NCI-H2227 (cell line): ENCODE results near the gene CACNA1C.

Experiments used
- DNase-seq: peaks from one replicate; lab custom pipeline; 2025; ENCODE audit not compliant: unreplicated experiment; lab: John Stamatoyannopoulos, UW

CACNA1C gene

GRCh38 chr12:2167231-2167630, 114.4 kb downstream of the CACNA1C start:
- no peak for DNase-seq

GRCh38 chr12:2168808-2169207, 116.0 kb downstream of the CACNA1C start:
- DNase-seq, result no peak

GRCh38 chr12:2169489-2169888, 116.7 kb downstream of the CACNA1C start:
- DNase-seq, result no peak

- DNase-seq, result no peak
These were observed 117.2 kb downstream of the CACNA1C start for GRCh38 chr12:2169940-2170339.

GRCh38 chr12:2170376-2170775, 117.6 kb downstream of the CACNA1C start:
- no peak for DNase-seq

GRCh38 chr12:2171672-2172426, 119.1 kb downstream of the CACNA1C start:
- no peak for DNase-seq

GRCh38 chr12:2172491-2173214, 119.9 kb downstream of the CACNA1C start:
- no peak for DNase-seq

GRCh38 chr12:2173971-2174370, 121.2 kb downstream of the CACNA1C start:
- DNase-seq, result no peak

GRCh38 chr12:2177003-2177402, 124.2 kb downstream of the CACNA1C start:
- DNase-seq, result no peak

GRCh38 chr12:2177751-2178150, 125.0 kb downstream of the CACNA1C start:
- DNase-seq, result no peak

GRCh38 chr12:2179058-2179457, 126.3 kb downstream of the CACNA1C start:
- no peak for DNase-seq

- DNase-seq, result no peak
These were observed 127.4 kb downstream of the CACNA1C start for GRCh38 chr12:2179953-2180736.

GRCh38 chr12:2180737-2181082, 127.9 kb downstream of the CACNA1C start:
- DNase-seq, result no peak

GRCh38 chr12:2183556-2184541, 131.1 kb downstream of the CACNA1C start:
- peak; percentile 19 for DNase-seq

- no peak for DNase-seq
These were observed 133.1 kb downstream of the CACNA1C start for GRCh38 chr12:2185751-2186341.

GRCh38 chr12:2187195-2187945, 134.6 kb downstream of the CACNA1C start:
- DNase-seq, result no peak

- DNase-seq, result no peak
These were observed 137.3 kb downstream of the CACNA1C start for GRCh38 chr12:2190085-2190484.

- no peak for DNase-seq
These were observed 138.2 kb downstream of the CACNA1C start for GRCh38 chr12:2190896-2191533.

GRCh38 chr12:2191534-2192153, 138.9 kb downstream of the CACNA1C start:
- no peak for DNase-seq
